ENCODE measurements around the gene ONECUT3.

The ONECUT3 gene

GRCh38 chr19:1720237-1720636, 33.1 kb upstream of the ONECUT3 start:
- Histone ChIP-seq H3K4me3 (replicated peaks; ENCODE audit: insufficient read depth, low read length) (no peak overlapping the region), H3K27ac (replicated peaks) (no peak overlapping the region), H3K27me3 (ENCODE audit: insufficient read depth, poor library complexity, severe bottlenecking) (peaks cover 17% of the 10 kb centered on the region)
- TF ChIP-seq CTCF (IDR thresholded peaks at IDR 0.05; ENCODE audit: insufficient read depth, low read length) (no peak), GABPA (IDR thresholded peaks at IDR 0.05; ENCODE audit: low read depth) (no peak), POLR2AphosphoS5 (IDR thresholded peaks at IDR 0.05; ENCODE audit: low read depth) (no peak), SPI1 (IDR thresholded peaks at IDR 0.05; ENCODE audit: borderline replicate concordance, low read depth) (no peak)
- TF ChIP-seq, protein P1, sequence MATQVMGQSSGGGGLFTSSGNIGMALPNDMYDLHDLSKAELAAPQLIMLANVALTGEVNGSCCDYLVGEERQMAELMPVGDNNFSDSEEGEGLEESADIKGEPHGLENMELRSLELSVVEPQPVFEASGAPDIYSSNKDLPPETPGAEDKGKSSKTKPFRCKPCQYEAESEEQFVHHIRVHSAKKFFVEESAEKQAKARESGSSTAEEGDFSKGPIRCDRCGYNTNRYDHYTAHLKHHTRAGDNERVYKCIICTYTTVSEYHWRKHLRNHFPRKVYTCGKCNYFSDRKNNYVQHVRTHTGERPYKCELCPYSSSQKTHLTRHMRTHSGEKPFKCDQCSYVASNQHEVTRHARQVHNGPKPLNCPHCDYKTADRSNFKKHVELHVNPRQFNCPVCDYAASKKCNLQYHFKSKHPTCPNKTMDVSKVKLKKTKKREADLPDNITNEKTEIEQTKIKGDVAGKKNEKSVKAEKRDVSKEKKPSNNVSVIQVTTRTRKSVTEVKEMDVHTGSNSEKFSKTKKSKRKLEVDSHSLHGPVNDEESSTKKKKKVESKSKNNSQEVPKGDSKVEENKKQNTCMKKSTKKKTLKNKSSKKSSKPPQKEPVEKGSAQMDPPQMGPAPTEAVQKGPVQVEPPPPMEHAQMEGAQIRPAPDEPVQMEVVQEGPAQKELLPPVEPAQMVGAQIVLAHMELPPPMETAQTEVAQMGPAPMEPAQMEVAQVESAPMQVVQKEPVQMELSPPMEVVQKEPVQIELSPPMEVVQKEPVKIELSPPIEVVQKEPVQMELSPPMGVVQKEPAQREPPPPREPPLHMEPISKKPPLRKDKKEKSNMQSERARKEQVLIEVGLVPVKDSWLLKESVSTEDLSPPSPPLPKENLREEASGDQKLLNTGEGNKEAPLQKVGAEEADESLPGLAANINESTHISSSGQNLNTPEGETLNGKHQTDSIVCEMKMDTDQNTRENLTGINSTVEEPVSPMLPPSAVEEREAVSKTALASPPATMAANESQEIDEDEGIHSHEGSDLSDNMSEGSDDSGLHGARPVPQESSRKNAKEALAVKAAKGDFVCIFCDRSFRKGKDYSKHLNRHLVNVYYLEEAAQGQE (IDR thresholded peaks at IDR 0.05; ENCODE audit: insufficient replicate concordance, low read depth), result no peak
- DNase-seq (ENCODE audit: low read depth in 1 of 2, low spot score in 1 of 2), result no peak

GRCh38 chr19:1725100-1726064, 27.9 kb upstream of the ONECUT3 start:
- DNase-seq (ENCODE audit: low read depth in 1 of 2, low spot score in 1 of 2), result no peak
- TF ChIP-seq GABPA (IDR thresholded peaks at IDR 0.05; ENCODE audit: low read depth) (no peak), CTCF (IDR thresholded peaks at IDR 0.05; ENCODE audit: insufficient read depth, low read length) (no peak), POLR2AphosphoS5 (IDR thresholded peaks at IDR 0.05; ENCODE audit: low read depth) (no peak)
- TF ChIP-seq, protein P1 (IDR thresholded peaks at IDR 0.05; ENCODE audit: insufficient replicate concordance, low read depth), result no peak
- H3K27me3 ChIP-seq (ENCODE audit: insufficient read depth, poor library complexity, severe bottlenecking), result peaks cover 31% of the 10 kb centered on the region
- H3K4me3 ChIP-seq (replicated peaks; ENCODE audit: insufficient read depth, low read length), result no peak overlapping the region
- H3K27ac ChIP-seq (replicated peaks), result no peak overlapping the region

DNA sequence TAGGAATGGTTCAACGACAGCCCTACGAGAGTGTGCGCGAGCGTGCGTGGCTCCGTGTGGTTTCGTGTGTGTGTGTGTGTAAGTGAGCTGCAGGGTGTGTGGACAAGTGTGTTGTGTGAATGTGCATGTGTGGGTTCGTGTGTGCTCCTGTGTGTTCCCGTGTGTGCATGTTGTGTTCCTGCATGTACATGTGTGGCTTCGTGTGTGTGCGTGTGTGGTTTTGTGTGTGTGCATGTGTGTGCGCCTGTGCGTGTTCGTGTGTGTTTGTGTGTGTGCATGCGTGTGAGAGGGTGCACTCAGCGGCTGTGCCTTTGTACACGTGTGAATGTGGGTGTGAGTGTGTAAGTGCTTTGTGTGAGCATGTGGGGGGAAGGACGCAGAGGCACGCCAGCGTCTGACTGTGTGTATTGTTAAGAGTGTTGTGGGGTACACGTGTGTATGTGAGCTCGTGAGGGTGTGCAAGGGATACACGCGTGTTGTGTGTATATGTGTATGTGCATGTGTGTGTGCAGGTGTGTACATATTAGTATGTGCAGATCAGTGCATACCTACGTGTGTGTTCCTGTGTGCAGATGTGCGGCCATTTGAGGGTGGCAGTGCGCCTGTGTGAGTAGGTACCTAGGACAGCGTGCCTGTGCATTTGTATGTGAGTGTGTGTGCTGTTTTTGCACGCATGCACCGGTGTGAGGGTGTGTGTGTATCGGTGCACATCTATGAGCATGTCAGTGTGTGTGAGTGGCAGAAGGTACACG, 24.3 kb upstream of the ONECUT3 start:
- Histone ChIP-seq H3K27me3 (ENCODE audit: insufficient read depth, poor library complexity, severe bottlenecking) (peaks cover 35% of the 10 kb centered on the region), H3K27ac (replicated peaks) (no peak overlapping the region)
- no peak for DNase-seq (ENCODE audit: low read depth in 1 of 2, low spot score in 1 of 2)

More for the DNA sequence above, 24.3 kb upstream of the ONECUT3 start:
- TF ChIP-seq GABPA (IDR thresholded peaks at IDR 0.05; ENCODE audit: low read depth) (no peak), POLR2AphosphoS5 (IDR thresholded peaks at IDR 0.05; ENCODE audit: low read depth) (no peak), CTCF (IDR thresholded peaks at IDR 0.05; ENCODE audit: insufficient read depth, low read length) (no peak)
- TF ChIP-seq, protein P1 (IDR thresholded peaks at IDR 0.05; ENCODE audit: insufficient replicate concordance, low read depth), result peak; percentile 19
- H3K4me3 ChIP-seq (replicated peaks; ENCODE audit: insufficient read depth, low read length), result no peak overlapping the region
